ENCODE results near the gene FCRL6.

FCRL6 gene

GRCh38 chr1:159862557-159862956, 60.4 kb downstream of the FCRL6 start, which contains the start of gene VSIG8:
Gene VSIG8, minus strand, starts transcription at chr1:159862657. Its CDS starts 136 bp downstream, at chr1:159862521.
- DNase-seq (ENCODE audit: low spot score) = no peak

GRCh38 chr1:159864262-159864661, 62.1 kb downstream of the FCRL6 start:
- no peak for DNase-seq (ENCODE audit: low spot score)

Data from globus pallidus (tissue), 1 donor.